ENCODE data around the gene IDUA.
"Not testable (repeated sequence)": the region's sequence is repeated elsewhere in the genome, so short reads cannot be mapped to it uniquely, and the experiment has no call there.

Gene IDUA

DNA sequence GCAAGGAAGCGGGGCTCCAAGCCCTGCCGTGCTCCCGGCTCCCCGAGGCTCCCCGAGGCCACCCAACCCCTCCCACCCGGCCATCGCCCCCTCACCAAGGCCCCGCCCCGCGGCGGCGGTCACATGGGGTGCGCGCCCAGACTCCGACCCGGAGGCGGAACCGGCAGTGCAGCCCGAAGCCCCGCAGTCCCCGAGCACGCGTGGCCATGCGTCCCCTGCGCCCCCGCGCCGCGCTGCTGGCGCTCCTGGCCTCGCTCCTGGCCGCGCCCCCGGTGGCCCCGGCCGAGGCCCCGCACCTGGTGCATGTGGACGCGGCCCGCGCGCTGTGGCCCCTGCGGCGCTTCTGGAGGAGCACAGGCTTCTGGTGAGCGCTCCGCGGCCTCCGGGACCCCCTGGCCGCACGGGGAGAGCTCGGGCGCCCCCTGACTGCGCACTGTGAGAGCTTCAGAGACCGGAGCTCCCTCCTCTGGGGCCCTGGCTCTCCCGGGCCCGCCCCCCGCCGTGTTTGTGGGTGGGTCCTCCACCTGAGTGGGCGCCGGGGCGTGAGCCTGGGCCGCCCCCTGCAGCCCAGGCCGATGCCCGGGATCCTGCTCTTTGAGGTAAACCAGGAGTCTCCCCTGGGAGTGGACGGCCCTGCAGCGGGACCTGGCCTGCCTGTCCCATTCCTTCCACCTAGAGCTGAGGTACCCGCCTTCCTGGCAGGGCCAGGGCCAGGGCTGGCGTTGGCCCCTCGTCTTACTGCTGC is at the start of gene IDUA:
TSS of gene IDUA (plus strand) at position 166 of the 745 bp plus-strand sequence. CDS start at position 207, 41 bp downstream.
- H3K4me3 ChIP-seq (ENCODE audit: low read depth, low read length) = peak within 1 kb of the TSS; percentile 47

DNA sequence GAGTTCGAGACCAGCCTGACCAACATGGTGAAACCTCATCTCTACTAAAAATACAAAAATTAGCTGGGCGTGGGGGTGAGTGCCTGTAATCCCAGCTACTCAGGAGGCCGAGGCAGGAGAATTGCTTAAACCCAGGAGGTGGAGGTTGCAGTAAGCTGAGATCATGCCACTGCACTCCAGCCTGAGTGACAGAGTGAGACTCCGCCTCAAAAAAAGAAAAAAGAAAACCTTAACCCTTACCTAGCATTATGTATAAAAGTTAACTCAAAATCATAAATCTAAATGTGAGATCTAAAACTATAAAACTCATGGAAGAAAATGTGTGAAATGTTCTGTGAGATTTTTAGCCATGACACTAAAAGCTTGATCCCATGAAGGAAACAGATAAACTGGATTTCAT is 47.3 kb upstream of the IDUA start:
- H3K4me3 ChIP-seq (ENCODE audit: low read depth, low read length) = not testable (repeated sequence)

DNA sequence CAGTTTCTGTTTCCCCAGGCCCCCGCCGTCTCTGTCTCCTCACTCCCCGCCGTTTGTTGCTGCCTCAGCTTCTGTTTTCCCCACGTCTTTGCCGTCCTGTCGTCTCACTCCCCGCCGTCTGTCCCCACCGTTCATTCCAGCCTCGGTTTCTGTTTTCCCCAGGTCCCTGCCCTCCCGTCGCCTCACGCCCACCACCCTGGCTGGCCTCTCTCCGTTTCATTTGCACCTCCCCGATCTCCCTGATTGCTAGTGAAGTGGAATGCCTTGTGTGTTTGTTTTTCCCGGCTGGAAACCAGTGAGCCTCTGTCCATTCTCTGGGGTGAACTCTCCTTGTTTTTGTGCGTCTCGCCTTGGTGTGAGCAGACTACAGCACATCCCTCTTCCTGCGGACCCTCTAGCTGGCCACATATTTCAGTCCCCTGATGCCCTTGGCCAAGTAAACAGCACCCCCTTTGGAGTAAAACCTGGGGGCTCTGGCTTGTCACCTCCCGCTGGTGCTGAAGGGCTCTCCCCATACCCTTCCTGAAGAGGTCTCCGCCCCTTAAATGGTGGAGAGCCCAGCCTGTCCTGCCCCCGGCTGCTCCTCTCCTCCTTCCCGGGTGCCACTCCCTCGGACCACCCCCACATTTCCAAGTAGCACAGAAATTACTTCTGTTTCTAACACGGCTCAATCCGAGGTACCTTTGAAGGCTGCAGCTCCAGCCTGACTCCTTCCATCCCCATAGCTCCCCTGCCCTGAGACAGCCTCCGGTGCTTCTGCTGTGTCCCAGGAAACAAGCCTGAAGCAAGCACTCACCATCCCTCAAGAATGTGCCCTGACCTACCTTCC is 41.4 kb upstream of the IDUA start:
- H3K4me3 ChIP-seq (ENCODE audit: low read depth, low read length) = no peak overlapping the region

DNA sequence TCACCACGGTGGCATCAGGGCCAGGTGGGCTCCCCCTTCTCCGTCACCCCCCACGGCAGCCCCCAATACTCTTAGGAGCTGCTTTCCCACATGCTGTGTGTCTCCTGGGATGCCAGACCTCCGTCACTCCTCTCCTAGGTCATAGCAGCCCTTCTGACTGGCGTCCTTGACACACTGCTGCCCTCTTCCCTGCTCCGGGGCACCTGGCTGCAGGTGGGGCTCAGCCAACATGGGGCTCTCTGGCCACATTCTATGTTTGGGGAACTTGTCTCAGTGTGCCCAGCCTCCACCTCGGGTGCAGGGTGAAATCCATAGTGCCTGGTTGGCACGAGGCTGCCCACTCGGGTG is 40.8 kb upstream of the IDUA start:
- H3K4me3 ChIP-seq (ENCODE audit: low read depth, low read length) = no peak overlapping the region

DNA sequence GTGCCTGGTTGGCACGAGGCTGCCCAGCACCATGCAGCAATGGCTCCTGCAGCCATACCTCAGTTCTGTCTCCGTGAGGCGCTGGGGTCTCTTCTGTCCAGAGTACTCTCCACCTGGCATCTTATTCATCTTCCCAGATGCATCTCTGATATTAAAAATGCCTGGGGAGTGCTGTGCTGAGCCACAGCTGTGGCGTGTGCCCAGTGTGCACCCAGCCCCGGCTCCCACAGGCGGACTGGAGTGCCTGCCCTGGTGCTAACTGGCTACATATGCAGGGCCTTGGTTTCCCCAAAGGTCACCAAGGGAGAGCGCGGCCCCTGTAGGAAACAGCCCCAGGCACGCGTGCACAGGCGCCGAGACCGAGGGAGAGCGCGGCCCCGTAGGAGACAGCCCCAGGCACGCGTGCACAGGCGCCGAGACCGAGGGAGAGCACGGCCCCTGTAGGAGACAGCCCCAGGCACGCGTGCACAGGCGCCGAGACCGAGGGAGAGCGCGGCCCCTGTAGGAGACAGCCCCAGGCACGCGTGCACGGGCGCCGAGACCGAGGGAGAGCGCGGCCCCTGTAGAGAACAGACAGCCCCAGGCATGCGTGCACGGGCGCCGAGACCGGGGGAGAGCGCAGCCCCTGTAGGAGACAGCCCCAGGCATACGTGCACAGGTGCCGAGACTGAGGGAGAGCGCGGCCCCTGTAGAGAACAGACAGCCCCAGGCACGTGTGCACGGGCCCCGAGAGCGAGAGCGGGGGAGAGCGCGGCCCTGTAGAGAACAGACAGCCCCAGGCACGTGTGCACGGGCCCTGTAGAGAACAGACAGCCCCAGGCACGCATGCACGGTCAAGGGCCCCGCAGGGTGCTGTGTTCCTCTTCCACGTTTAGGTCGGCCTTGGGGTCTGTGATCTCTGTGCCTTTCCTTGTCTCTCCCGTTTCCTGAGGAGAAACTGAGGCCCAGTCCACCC is 40.0 kb upstream of the IDUA start:
- H3K4me3 ChIP-seq (ENCODE audit: low read depth, low read length) = no peak overlapping the region

DNA sequence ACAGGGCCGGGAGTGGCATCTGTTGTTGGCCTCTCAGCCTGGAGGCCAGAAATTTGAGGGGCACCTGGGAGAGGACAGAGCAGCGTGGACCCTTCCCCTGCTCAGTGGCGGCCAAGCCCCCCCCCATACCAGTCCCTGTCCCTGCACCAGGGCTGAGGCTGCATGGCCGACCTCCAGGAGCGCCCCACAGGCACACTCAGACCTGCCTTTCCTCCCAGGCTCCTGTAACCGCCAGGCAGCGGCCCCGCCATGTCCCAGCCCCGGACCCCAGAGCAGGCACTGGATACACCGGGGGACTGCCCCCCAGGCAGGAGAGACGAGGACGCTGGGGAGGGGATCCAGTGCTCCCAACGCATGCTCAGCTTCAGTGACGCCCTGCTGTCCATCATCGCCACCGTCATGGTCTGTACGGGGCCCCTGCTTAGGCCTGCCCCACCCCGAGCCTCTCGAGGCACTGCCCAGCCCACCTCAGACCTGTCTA is 39.3 kb upstream of the IDUA start:
- no peak overlapping the region for H3K4me3 ChIP-seq (ENCODE audit: low read depth, low read length)

DNA sequence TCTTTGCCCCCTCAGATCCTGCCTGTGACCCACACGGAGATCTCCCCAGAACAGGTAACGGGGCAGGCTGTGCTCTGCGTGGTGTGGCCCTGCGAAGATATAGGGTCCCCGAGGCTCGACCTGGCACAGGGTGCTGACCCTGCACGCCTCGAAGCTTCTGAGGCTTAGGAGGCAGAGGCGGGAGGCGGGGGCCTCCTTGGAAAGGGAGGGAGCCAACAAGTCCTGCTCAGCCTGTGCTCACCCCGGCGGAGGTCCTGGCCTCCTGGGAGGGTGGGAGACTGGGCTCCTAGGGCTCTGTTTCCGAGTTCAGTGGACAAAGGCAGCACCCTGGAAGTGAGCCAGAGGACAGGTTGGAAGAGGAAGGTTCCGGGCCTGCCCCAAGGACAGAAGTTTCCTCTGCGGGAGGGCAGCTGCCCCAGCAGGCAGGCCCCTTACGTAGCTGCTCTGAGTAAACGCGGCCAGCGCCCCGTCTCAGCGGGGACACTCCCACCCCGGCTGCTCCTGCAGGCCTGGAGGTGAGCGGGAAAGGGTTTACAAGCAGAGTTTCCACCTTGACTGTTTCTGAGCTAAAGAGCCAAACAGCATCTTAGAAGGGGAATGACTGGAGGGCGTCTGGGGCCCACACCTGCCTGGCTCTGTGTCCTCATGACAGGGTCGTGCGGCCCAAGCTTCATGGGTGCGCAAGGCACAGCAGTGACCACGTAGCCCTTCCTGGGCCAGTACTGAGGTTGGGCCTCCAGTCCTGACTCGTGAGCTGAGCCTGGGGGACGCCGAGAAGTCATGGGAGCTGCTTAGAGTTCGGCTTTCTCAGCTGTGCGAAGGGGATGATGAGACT is 38.5 kb upstream of the IDUA start:
- no peak overlapping the region for H3K4me3 ChIP-seq (ENCODE audit: low read depth, low read length)

DNA sequence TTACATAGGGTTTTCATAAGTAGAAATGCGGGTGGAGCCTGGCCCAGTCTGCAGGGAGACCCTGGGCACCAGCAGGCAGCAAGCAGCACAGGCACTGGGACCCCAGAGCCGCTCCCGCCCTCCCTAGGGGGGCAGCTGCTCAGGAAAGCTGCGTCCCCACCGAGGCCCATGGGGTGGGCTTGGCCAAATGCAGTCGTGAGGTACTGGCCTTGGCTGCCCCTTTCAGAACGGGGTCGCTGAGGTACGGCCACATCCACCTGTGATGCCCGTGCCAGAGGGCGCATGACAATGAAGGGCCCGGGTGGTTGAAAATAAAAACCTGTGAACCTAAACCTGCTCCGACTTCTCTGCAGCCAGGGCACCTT is 37.9 kb upstream of the IDUA start:
- no peak overlapping the region for H3K4me3 ChIP-seq (ENCODE audit: low read depth, low read length)

DNA sequence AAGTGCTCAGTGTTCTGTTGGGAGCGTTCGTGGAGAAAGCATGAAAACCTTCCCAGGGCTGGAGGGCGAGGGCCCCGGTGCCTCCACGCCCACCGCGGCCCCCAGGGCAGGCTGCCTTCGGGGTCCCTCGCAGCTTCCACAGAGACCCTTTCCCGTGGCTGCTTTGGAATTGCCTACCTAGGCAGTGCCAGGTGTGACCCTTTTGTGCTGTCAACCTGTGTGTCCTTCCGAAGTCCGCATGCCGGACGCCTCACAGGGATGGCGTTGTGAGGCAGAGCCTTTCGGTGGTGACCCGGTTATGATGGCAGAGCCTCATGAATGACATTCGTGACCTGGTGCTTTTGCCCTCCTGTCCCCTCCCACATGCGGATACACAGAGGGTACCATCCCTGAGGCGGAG is 37.2 kb upstream of the IDUA start:
- no peak overlapping the region for H3K4me3 ChIP-seq (ENCODE audit: low read depth, low read length)

GRCh38 chr4:950136-951020 is 36.5 kb upstream of the IDUA start:
- no peak overlapping the region for H3K4me3 ChIP-seq (ENCODE audit: low read depth, low read length)

- no peak overlapping the region for H3K4me3 ChIP-seq (ENCODE audit: low read depth, low read length)
Observed at GRCh38 chr4:951186-951585, 35.7 kb upstream of the IDUA start.

DNA sequence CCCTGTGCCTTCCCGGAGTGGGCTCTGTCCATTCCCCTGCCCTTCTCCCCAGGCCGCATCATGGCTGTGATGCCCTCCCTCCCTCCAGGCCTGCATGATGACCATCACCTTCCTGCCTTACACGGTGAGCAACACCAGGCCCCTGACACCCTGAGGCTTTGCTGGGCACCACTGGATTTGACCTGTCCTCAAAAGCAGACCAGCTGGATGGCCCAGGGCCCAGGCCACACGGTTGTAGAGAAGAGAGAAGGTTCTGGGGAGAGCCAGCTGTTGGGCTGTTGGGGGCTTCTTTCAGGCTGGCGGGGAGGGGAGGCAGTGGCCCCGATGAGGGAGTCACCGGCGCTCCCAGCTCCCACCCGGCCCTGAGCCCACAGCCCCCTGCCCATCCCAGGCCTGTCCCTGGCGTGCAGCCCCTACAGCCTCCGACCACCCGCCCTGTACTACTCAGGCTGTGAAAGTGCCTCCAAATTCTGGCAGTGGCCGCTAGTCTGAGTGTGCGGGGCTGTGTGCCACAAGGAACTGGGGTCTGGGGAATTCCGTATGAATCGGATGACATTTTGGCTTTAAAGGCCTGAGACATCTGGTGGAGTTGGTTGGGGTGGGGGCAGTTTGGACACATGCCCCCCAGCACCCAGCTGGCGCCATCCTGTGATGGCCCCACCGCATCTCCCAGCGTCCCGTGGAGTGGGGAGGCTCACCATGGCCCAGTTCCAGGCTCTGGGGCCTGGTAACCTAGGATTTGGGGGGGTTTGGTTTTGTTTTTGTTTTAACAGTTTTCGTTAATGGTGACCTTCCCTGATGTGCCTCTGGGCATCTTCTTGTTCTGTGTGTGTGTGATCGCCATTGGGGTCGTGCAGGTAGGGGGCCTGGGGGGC is 35.0 kb upstream of the IDUA start:
- H3K4me3 ChIP-seq (ENCODE audit: low read depth, low read length) = no peak overlapping the region

DNA sequence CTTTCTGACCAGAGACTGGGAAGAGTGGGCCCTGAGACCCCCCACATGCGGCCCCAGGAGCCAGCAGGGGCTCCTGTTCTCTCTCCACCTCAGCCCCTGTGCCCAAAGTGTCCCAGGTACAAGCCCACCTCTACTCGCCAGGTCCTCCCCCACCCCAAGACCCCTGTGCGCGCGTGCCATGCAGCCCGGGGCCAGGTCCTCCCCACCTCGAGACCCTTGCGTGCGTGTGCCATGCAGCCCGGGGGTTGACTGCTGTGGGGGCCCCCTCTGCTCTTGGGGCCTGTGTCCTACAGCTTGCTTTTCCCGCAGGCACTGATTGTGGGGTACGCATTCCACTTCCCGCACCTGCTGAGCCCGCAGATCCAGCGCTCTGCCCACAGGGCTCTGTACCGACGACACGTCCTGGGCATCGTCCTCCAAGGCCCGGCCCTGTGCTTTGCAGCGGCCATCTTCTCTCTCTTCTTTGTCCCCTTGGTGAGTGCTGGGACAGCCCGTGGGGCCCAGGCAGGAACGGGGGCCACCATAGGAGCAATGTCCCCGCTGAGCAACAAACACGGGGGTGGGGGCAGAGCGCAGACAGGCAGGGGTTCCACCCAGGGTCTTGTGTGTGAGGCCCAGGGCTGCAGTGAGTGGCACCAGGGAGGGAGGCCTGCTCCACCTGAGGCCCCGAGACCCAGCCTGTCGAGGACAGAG is 33.8 kb upstream of the IDUA start:
- H3K4me3 ChIP-seq (ENCODE audit: low read depth, low read length) = no peak overlapping the region

DNA sequence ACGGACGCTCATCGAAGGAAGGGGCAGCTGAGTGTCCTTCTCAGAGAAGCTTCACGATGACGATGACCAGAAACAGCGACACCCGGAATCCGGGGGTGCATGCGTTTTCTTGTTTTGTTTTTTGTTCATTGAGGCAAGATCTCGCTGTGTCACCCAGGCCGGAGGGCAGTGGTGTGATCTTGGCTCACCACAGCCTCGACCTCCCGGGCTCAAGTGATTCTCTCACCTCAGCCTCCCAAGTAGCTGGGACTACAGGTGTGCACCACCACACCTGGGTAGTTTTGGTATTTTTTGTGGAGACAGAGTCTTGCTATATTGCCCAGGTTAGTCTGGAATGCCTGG is 33.3 kb upstream of the IDUA start:
- no peak overlapping the region for H3K4me3 ChIP-seq (ENCODE audit: low read depth, low read length)

DNA sequence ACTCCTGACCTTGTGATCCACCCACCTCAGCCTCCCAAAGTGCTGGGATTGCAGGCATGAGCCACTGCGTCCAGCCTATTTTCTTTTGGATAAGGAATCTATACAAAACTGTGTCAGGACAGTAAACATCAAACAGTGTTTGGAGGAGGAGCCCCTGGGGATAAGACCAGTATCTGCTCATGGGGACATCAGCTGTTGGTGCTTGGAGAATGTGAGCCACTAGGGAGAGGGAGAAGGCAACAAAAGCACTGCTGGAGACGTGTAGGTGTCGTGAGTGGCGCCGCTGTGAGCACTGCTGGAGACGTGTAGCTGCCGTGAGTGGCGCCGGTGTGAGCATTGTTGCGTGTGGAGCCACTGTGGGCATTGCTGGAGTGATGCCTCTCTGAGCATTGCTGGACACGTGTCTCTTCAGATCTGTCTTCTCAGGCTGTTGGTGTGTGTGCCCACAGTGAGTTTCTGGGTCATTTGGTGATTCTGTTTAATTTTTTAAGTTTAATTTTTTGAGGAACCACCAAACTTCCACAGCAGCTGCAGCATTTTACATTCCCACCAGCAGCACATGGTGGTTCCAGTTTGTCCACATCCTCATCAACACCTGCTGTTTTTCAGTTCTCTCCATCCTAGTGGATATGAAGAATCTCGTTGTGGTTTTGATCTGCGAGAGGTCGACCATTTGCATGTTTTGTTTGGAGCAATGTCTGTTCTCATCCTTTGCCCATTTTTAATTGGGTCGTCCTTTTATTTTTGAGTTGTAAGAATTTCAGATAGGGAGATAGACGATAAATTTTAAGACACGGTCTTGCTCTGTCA is 32.4 kb upstream of the IDUA start:
- H3K4me3 ChIP-seq (ENCODE audit: low read depth, low read length) = no peak overlapping the region

DNA sequence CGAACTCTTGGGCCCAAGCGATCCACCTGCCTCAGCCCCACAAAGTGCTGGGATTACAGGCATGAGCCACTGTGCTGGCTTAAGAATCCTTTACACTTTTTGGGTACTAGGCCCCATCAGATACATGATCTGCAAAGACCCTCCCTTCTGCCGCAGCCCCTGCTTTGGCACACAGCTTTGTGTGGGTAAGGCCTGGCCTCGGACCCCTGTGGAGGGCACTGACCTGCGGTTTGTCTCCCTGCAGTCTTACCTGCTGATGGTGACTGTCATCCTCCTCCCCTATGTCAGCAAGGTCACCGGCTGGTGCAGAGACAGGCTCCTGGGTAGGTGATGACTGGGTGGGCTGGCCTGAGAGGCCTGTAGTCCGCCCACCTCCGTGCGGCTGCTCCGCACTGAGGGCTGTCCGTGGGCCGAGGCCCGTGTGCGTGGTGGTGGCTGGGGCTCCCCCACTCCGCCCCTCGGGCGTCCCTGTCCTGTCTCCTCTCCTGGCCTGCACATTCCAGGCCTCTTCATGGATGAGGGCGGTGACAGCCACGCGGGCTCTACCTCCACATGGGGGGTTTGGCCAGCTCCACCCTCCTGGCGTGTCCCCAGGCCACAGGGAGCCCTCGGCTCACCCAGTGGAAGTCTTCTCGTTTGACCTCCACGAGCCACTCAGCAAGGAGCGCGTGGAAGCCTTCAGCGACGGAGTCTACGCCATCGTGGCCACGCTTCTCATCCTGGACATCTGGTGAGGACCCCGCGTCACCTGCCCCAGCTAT is 31.5 kb upstream of the IDUA start:
- no peak overlapping the region for H3K4me3 ChIP-seq (ENCODE audit: low read depth, low read length)

Measured in iPS-11a (cell line).